GM13977 (cell line): ENCODE results near the gene RBP3.

Source experiments
- DNase-seq: peaks from one replicate; pipeline ENCODE4 v3.0.0; 2012; ENCODE audit warnings: low spot score
- CTCF ChIP-seq: IDR thresholded peaks from 2 replicates; pipeline ENCODE4 v1.5.1; 2012; ENCODE audit warnings: mild to moderate bottlenecking, control low read depth; ENCODE audit not compliant: insufficient read depth; ENCODE audit errors: extremely low read depth, missing control alignments
- in situ Hi-C: fragments of 300-500 bp; cut with MboI; formaldehyde crosslinking; loops from one replicate; pipeline ENCODE4 v1.12.0; 2022; ENCODE audit warnings: low sequenced_read_pairs, low pct_unique_long_range_greater_than_20kb, mixed read lengths, inconsistent platforms; ENCODE audit not compliant: unreplicated experiment

The RBP3 gene

GRCh38 chr10:47339759-47340607, 8.2 kb upstream of the RBP3 start:
- in situ Hi-C loops, result no loop called here
- no peak for TF ChIP-seq CTCF
- no peak for DNase-seq

GRCh38 chr10:47340608-47341170, 7.5 kb upstream of the RBP3 start:
- peak; percentile 92 for TF ChIP-seq CTCF
- DNase-seq, result peak; percentile 83
- in situ Hi-C loops, result no loop called here

- in situ Hi-C loops, result no loop called here
- no peak for TF ChIP-seq CTCF
- no peak for DNase-seq
These were observed 2.9 kb upstream of the RBP3 start for GRCh38 chr10:47344996-47345870.

GRCh38 chr10:47346581-47347302, 1.4 kb upstream of the RBP3 start:
- no peak for TF ChIP-seq CTCF
- no peak for DNase-seq
- in situ Hi-C loops, result no loop called here

- in situ Hi-C loops, result no loop called here
- no peak for TF ChIP-seq CTCF
- no peak for DNase-seq
These were observed 874 bp upstream of the RBP3 start for GRCh38 chr10:47347303-47347675.

- in situ Hi-C loops, result no loop called here
- no peak for DNase-seq
- no peak for TF ChIP-seq CTCF
These were observed 703 bp downstream of the RBP3 start for GRCh38 chr10:47348661-47349470.
